K562 (cell line): ENCODE data around the gene POLR1B. TPM values are rescaled to one million over a fixed set of nuclear protein-coding genes. Genes with fewer than 3 reads are reported as not detected.

Experiments
- ATAC-seq: fragments of 200-7000 bp; cut with Tn5 transposase; 3 replicates; pipeline ENCODE4 v1.9.1; 2020; ENCODE audit warnings: moderate library complexity
- BruUV-seq: library from RNA; stranded (reverse); fragments of 400-500 nt; replicated peaks from 2 replicates; lab custom pipeline; 2021; lab: Mats Ljungman, UMichigan
- CTCF ChIA-PET: fragments of 300-600 bp; formaldehyde crosslinking; extraction: SDS; loops from one replicate; lab custom pipeline; 2021; ENCODE audit warnings: low intra/inter-chr PET ratio; lab: Yijun Ruan, JAX
- POLR2A ChIA-PET: fragments of 300-600, 350-650 bp; sonication (Branson Sonifier 250); formaldehyde crosslinking; extraction: SDS; loops from one replicate; lab custom pipeline; 2021; ENCODE audit warnings: antibody characterized with exemption, inconsistent platforms; lab: Yijun Ruan, JAX
- DNase-seq, 4 experiments: peaks; one replicate each; pipeline versions ENCODE4 v3.0.0 to v3.0.0-alpha.2; 2011 to 2018; ENCODE audit warnings: low spot score in 3 of 4, mixed read lengths in 3 of 4; ENCODE audit errors: extremely low read depth in 1 of 4
- FAIRE-seq: peaks from 2 replicates; lab custom pipeline; 2011; peaks lifted over from hg19 to GRCh38; lab: Jason Lieb, UNC
- H2AFZ ChIP-seq: 2 replicates; pipeline ENCODE4 v1.6.0; 2011; ENCODE audit warnings: low read depth, low read length, control low read depth, inconsistent platforms
- H3K27ac ChIP-seq: fragments of 200-600 bp; 3 replicates; pipeline ENCODE4 v1.8.0; 2011; ENCODE audit warnings: low read depth, mild to moderate bottlenecking, control low read depth, inconsistent platforms, low read length, moderate library complexity, mixed read lengths; ENCODE audit errors: extremely low read depth
- H3K27me3 ChIP-seq, 2 experiments: fragments of 300-600 bp in 1 of 2; 2 replicates in 1 of 2; 3 replicates in 1 of 2; pipeline versions ENCODE4 v1.6.0 to v1.8.0; 2011; ENCODE audit warnings: inconsistent platforms in 2 of 2, low read length in 2 of 2, mild to moderate bottlenecking in 1 of 2, mixed read lengths in 1 of 2, moderate library complexity in 1 of 2; ENCODE audit not compliant: control insufficient read depth in 2 of 2, insufficient read depth in 2 of 2
- H3K36me3 ChIP-seq: fragments of 300-600 bp; 3 replicates; pipeline ENCODE4 v1.8.0; 2011; ENCODE audit warnings: mild to moderate bottlenecking, low read length, inconsistent platforms; ENCODE audit not compliant: control insufficient read depth, insufficient read depth
- H3K4me1 ChIP-seq, 2 experiments: fragments of 200-600 bp in 1 of 2; replicated peaks in 1 of 2; 2 replicates in 1 of 2; 3 replicates in 1 of 2; pipeline versions ENCODE4 v1.5.1 to v1.8.0; 2011; ENCODE audit warnings: inconsistent platforms in 2 of 2, low read length in 2 of 2, mild to moderate bottlenecking in 1 of 2, mixed read lengths in 1 of 2, moderate library complexity in 1 of 2; ENCODE audit not compliant: control insufficient read depth in 2 of 2, insufficient read depth in 2 of 2
- H3K4me2 ChIP-seq: 2 replicates; pipeline ENCODE4 v1.6.1; 2011; ENCODE audit warnings: low read length, control low read depth, inconsistent platforms, mixed read lengths; ENCODE audit not compliant: insufficient read depth
- H3K4me3 ChIP-seq: fragments of 200-600 bp; sonication (generic), shearing (Covaris generic); 2 replicates; pipeline ENCODE4 v1.5.1; 2016; ENCODE audit warnings: control low read depth, inconsistent platforms
- H3K79me2 ChIP-seq: fragments of 200-600 bp; 3 replicates; pipeline ENCODE4 v1.8.0; 2011; ENCODE audit warnings: low read length, inconsistent platforms; ENCODE audit not compliant: control insufficient read depth, insufficient read depth
- H3K9ac ChIP-seq, 2 experiments: 2 replicates each; pipeline versions ENCODE4 v1.6.0 to v1.6.1; 2011; ENCODE audit warnings: low read depth in 2 of 2, low read length in 2 of 2, control low read depth in 1 of 2, inconsistent platforms in 1 of 2, mild to moderate bottlenecking in 1 of 2, mixed read lengths in 1 of 2; ENCODE audit not compliant: insufficient read depth in 1 of 2
- H3K9me1 ChIP-seq: one replicate; pipeline ENCODE4 v1.6.0; 2011; ENCODE audit warnings: inconsistent platforms, mild to moderate bottlenecking, low read length, moderate library complexity; ENCODE audit not compliant: control insufficient read depth, insufficient read depth
- H3K9me3 ChIP-seq: replicated peaks from 2 replicates; pipeline ENCODE4 v1.5.1; 2011; ENCODE audit warnings: low read depth, low read length, inconsistent platforms; ENCODE audit not compliant: control insufficient read depth, insufficient read depth
- H4K20me1 ChIP-seq: replicated peaks from 2 replicates; pipeline ENCODE4 v1.6.1; 2011; ENCODE audit warnings: low read length, inconsistent platforms, mixed read lengths; ENCODE audit not compliant: control insufficient read depth, insufficient read depth
- CSDE1 ChIP-seq, 2 experiments: fragments of 450-650 bp; IDR thresholded peaks; 2 replicates each; pipeline ENCODE4 v1.6.1; 2016; ENCODE audit warnings: mild to moderate bottlenecking in 1 of 2
- DPF2 ChIP-seq: fragments of 450-650 bp; IDR thresholded peaks from 2 replicates; pipeline ENCODE4 v1.6.1; 2016
- NFIC ChIP-seq: fragments of 450-650 bp; IDR thresholded peaks from 2 replicates; pipeline ENCODE4 v1.6.1; 2017; ENCODE audit warnings: mild to moderate bottlenecking, inconsistent platforms
- PRDM10 ChIP-seq: fragments of 450-650 bp; IDR thresholded peaks from 2 replicates; pipeline ENCODE4 v1.6.1; 2018; ENCODE audit not compliant: partially characterized antibody
- SLC30A9 ChIP-seq: fragments of 250-450 bp; sonication (Bioruptor Pico); IDR thresholded peaks from 2 replicates; pipeline ENCODE4 v1.8.0; 2022; ENCODE audit warnings: mild to moderate bottlenecking, moderate library complexity
- ZC3H4 ChIP-seq: sonication (generic); formaldehyde crosslinking; IDR thresholded peaks from 2 replicates; pipeline ENCODE4 v1.9.0; 2021; ENCODE audit warnings: missing genetic modification reagents, borderline replicate concordance
- ZNF12 ChIP-seq: sonication (generic); formaldehyde crosslinking; IDR thresholded peaks from 2 replicates; pipeline ENCODE4 v1.4.0; 2020; ENCODE audit warnings: mild to moderate bottlenecking, missing genetic modification reagents
- WGBS: fragments of 100-300 bp; shearing (Covaris generic); methylation state at CpG from one replicate; pipeline ENCODE4 v1.1.6; 2016; ENCODE audit warnings: low coverage, mixed read lengths; ENCODE audit not compliant: insufficient coverage; ENCODE audit errors: missing lambda C conversion rate; 5-methylcytosine and 5-hydroxymethylcytosine counted together
- in situ Hi-C: fragments of 300-500 bp; cut with MboI; formaldehyde crosslinking; loops from 4 replicates; pipeline ENCODE4 v1.15.0; 2018; ENCODE audit warnings: inconsistent platforms, mixed read lengths
- intact Hi-C: fragments of 100-400 bp; cut with micrococcal nuclease; formaldehyde crosslinking; loops from 2 replicates; pipeline ENCODE4 v1.14.2; 2022
- polyA plus RNA-seq, 8 experiments: library from polyadenylated mRNA; depleted of rRNA in 4 of 8; stranded (reverse) in 5 of 8; unstranded in 3 of 8; fragments of >200 nt; fragmentation: Nextera tagmentation in 2 of 8; fragmentation: Illumina TruSeq in 1 of 8; extraction: Ambion mirVana in 2 of 8; extraction: Trizol in 1 of 8; gene quantifications; 2 replicates each; pipeline versions ENCODE4 v1.2.1 to v1.2.3, GENCODE V29; 2011 to 2014; ENCODE audit warnings: inconsistent platforms in 1 of 8, missing spikeins in 1 of 8
- total RNA-seq, 7 experiments: library from RNA; depleted of rRNA in 6 of 7; stranded (reverse); fragments of >200 nt in 6 of 7; fragmentation: Illumina TruSeq in 2 of 7; extraction: Trizol in 2 of 7; gene quantifications; 2 replicates each; pipeline versions ENCODE4 v1.2.1 to v1.2.3, GENCODE V29; 2011 to 2021; ENCODE audit warnings: low replicate concordance in 1 of 7
- TF ChIP-seq, protein P1 (sequence below): sonication (generic); formaldehyde crosslinking; IDR thresholded peaks from 2 replicates; pipeline ENCODE4 v1.8.0; 2023; ENCODE audit warnings: missing genetic modification reagents, mild to moderate bottlenecking, borderline replicate concordance

The POLR1B gene
- total and polyA plus RNA-seq, 9 of the 15 experiments (the other 6 are each of a cell fraction or from before 2014, with no cell fraction given), result 19.8 to 55.1 (median 40.2) TPM

GRCh38 chr2:112597537-112598322, 55.5 kb downstream of the POLR1B start:
- Histone ChIP-seq H3K27me3 (no peaks in the 10 kb centered on the region), H3K4me1 (peaks cover 0 to 3% of the 10 kb centered on the region in 2 experiments; a peak in 2 of 5 replicates), H4K20me1 (no peaks in the 10 kb centered on the region), H3K4me2 (no peak overlapping the region), H3K9ac (no peak overlapping the region), H3K4me3 (no peak overlapping the region), H3K79me2 (no peaks in the 10 kb centered on the region), H3K27ac (no peak overlapping the region), H3K36me3 (no peaks in the 10 kb centered on the region), H2AFZ (no peak overlapping the region), H3K9me3 (no peaks in the 10 kb centered on the region), H3K9me1 (no peaks in the 10 kb centered on the region)
- in situ Hi-C loops, result no loop called here
- intact Hi-C loops, result no loop called here
- FAIRE-seq (no peak), DNase-seq (no peak), ATAC-seq (no peak)
- 86% methylated on average over 9 of the region's 10 CpGs for WGBS
- no TSS peak for BruUV-seq
- ChIA-PET POLR2A (interaction anchor here (1.1 kb wide), 1 partner anchor 13 kb away, joined by 3 read pairs; the partner anchor contains the start of gene CHCHD5), CTCF (interaction anchor here (4.6 kb wide), 1 partner anchor 128 kb away, joined by 67 read pairs; no protein-coding TSS in a partner anchor)
- TF ChIP-seq NFIC (no peak), PRDM10 (peak; percentile 86), ZNF12 (CRISPR knock-in tag) (peak; percentile 94), ZC3H4 (CRISPR knock-in tag) (no peak), DPF2 (0 out of 2 replicates have a peak, but pooled peaks have one; percentile 13), CSDE1 (IDR thresholded peaks at IDR 0.05) (no peak), SLC30A9 (no peak)
- TF ChIP-seq, protein P1, sequence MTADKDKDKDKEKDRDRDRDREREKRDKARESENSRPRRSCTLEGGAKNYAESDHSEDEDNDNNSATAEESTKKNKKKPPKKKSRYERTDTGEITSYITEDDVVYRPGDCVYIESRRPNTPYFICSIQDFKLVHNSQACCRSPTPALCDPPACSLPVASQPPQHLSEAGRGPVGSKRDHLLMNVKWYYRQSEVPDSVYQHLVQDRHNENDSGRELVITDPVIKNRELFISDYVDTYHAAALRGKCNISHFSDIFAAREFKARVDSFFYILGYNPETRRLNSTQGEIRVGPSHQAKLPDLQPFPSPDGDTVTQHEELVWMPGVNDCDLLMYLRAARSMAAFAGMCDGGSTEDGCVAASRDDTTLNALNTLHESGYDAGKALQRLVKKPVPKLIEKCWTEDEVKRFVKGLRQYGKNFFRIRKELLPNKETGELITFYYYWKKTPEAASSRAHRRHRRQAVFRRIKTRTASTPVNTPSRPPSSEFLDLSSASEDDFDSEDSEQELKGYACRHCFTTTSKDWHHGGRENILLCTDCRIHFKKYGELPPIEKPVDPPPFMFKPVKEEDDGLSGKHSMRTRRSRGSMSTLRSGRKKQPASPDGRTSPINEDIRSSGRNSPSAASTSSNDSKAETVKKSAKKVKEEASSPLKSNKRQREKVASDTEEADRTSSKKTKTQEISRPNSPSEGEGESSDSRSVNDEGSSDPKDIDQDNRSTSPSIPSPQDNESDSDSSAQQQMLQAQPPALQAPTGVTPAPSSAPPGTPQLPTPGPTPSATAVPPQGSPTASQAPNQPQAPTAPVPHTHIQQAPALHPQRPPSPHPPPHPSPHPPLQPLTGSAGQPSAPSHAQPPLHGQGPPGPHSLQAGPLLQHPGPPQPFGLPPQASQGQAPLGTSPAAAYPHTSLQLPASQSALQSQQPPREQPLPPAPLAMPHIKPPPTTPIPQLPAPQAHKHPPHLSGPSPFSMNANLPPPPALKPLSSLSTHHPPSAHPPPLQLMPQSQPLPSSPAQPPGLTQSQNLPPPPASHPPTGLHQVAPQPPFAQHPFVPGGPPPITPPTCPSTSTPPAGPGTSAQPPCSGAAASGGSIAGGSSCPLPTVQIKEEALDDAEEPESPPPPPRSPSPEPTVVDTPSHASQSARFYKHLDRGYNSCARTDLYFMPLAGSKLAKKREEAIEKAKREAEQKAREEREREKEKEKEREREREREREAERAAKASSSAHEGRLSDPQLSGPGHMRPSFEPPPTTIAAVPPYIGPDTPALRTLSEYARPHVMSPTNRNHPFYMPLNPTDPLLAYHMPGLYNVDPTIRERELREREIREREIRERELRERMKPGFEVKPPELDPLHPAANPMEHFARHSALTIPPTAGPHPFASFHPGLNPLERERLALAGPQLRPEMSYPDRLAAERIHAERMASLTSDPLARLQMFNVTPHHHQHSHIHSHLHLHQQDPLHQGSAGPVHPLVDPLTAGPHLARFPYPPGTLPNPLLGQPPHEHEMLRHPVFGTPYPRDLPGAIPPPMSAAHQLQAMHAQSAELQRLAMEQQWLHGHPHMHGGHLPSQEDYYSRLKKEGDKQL (CRISPR knock-in tag), result no peak
